KMS-11 (cell line): Measurements from ENCODE around the gene COL25A1.

Experiments used
- H2AFZ ChIP-seq: fragments of 200-600 bp; sonication (generic); 2 replicates; pipeline ENCODE4 v1.6.1; 2016; ENCODE audit warnings: antibody characterized with exemption, mixed run types, low read depth
- H3K27ac ChIP-seq: fragments of 200-600 bp; sonication (generic); 2 replicates; pipeline ENCODE4 v1.6.1; 2016; ENCODE audit warnings: mild to moderate bottlenecking, mixed run types
- H3K27me3 ChIP-seq: fragments of 200-600 bp; sonication (generic); 2 replicates; pipeline ENCODE4 v1.6.1; 2017; ENCODE audit warnings: mild to moderate bottlenecking, low read depth, mixed run types, moderate library complexity; ENCODE audit not compliant: insufficient read depth
- H3K36me3 ChIP-seq: fragments of 200-600 bp; sonication (generic); 2 replicates; pipeline ENCODE4 v1.6.1; 2017; ENCODE audit warnings: mild to moderate bottlenecking, mixed run types; ENCODE audit not compliant: insufficient read depth
- H3K4me1 ChIP-seq: fragments of 200-600 bp; sonication (generic); 2 replicates; pipeline ENCODE4 v1.6.1; 2016; ENCODE audit warnings: mild to moderate bottlenecking, low read depth, mixed run types; ENCODE audit not compliant: poor library complexity, severe bottlenecking
- H3K4me2 ChIP-seq: fragments of 200-600 bp; sonication (generic); 2 replicates; pipeline ENCODE4 v1.7.0; 2016; ENCODE audit warnings: mild to moderate bottlenecking, mixed run types
- H3K4me3 ChIP-seq: fragments of 200-600 bp; sonication (generic); IDR thresholded peaks from 2 replicates; pipeline ENCODE4 v1.6.1; 2017; ENCODE audit warnings: low read depth, low read length, mixed read lengths; ENCODE audit not compliant: insufficient read depth
- H3K79me2 ChIP-seq: fragments of 200-600 bp; sonication (generic); 2 replicates; pipeline ENCODE4 v1.6.1; 2016; ENCODE audit warnings: low read depth, mixed run types; ENCODE audit not compliant: insufficient read depth
- H3K9ac ChIP-seq: fragments of 200-600 bp; sonication (generic); 2 replicates; pipeline ENCODE4 v1.6.1; 2016; ENCODE audit warnings: mild to moderate bottlenecking, mixed run types
- H4K20me1 ChIP-seq: fragments of 200-600 bp; sonication (generic); 2 replicates; pipeline ENCODE4 v1.6.1; 2016; ENCODE audit warnings: mild to moderate bottlenecking, mixed run types; ENCODE audit not compliant: insufficient read depth
- TF ChIP-seq, protein P1 (sequence below): fragments of 200-600 bp; sonication (generic); conservative IDR thresholded peaks from 2 replicates; pipeline ENCODE4 v1.6.1; 2017; ENCODE audit warnings: low read depth, mild to moderate bottlenecking, antibody characterized with exemption, low read length, moderate library complexity, mixed read lengths

Gene COL25A1

DNA sequence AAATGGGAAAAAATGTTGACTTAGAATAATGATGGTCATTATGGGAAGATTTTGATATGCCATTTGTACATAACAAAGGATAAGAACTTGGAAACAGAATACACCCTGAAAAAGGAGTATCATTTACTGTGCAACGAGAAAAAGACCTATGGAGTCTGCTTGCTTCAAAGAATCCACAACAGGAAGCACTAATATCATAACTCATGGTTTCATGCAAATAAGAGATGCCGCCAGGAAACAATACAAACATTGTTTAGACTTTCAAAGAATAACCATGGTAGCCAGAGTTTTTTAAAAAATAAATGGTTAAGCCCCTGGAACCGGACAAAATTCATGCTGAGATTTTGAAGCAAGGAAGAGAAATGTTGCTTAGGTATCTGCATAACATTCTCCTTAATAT lies 399.7 kb downstream of the COL25A1 start:
- H3K4me3 ChIP-seq = no peak overlapping the region
- TF ChIP-seq, protein P1, sequence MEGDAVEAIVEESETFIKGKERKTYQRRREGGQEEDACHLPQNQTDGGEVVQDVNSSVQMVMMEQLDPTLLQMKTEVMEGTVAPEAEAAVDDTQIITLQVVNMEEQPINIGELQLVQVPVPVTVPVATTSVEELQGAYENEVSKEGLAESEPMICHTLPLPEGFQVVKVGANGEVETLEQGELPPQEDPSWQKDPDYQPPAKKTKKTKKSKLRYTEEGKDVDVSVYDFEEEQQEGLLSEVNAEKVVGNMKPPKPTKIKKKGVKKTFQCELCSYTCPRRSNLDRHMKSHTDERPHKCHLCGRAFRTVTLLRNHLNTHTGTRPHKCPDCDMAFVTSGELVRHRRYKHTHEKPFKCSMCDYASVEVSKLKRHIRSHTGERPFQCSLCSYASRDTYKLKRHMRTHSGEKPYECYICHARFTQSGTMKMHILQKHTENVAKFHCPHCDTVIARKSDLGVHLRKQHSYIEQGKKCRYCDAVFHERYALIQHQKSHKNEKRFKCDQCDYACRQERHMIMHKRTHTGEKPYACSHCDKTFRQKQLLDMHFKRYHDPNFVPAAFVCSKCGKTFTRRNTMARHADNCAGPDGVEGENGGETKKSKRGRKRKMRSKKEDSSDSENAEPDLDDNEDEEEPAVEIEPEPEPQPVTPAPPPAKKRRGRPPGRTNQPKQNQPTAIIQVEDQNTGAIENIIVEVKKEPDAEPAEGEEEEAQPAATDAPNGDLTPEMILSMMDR = no peak
- H4K20me1 ChIP-seq = no peaks in the 10 kb centered on the region
- no peaks in the 10 kb centered on the region for H3K4me1 ChIP-seq
- no peaks in the 10 kb centered on the region for H3K79me2 ChIP-seq
- no peak overlapping the region for H3K4me2 ChIP-seq
- H3K27ac ChIP-seq = no peak overlapping the region
- no peaks in the 10 kb centered on the region for H3K27me3 ChIP-seq
- no peak overlapping the region for H3K9ac ChIP-seq
- no peaks in the 10 kb centered on the region for H3K36me3 ChIP-seq
- no peak overlapping the region for H2AFZ ChIP-seq

- Histone ChIP-seq H3K4me2 (no peak overlapping the region), H2AFZ (no peak overlapping the region), H3K4me1 (no peaks in the 10 kb centered on the region), H3K27ac (no peak overlapping the region), H3K4me3 (no peak overlapping the region), H4K20me1 (no peaks in the 10 kb centered on the region), H3K9ac (no peak overlapping the region), H3K36me3 (no peaks in the 10 kb centered on the region), H3K79me2 (no peaks in the 10 kb centered on the region), H3K27me3 (no peaks in the 10 kb centered on the region)
- TF ChIP-seq, protein P1 = no peak
Observed at GRCh38 chr4:108901291-108901690, 401.2 kb downstream of the COL25A1 start.

GRCh38 chr4:108900018-108900580 lies 402.4 kb downstream of the COL25A1 start:
- H3K4me3 ChIP-seq = no peak overlapping the region
- H4K20me1 ChIP-seq = no peaks in the 10 kb centered on the region
- H3K4me1 ChIP-seq = no peaks in the 10 kb centered on the region
- TF ChIP-seq, protein P1 = no peak
- no peaks in the 10 kb centered on the region for H3K36me3 ChIP-seq
- no peaks in the 10 kb centered on the region for H3K79me2 ChIP-seq
- no peak overlapping the region for H3K4me2 ChIP-seq
- H3K27me3 ChIP-seq = no peaks in the 10 kb centered on the region
- no peak overlapping the region for H2AFZ ChIP-seq
- H3K27ac ChIP-seq = no peak overlapping the region
- no peak overlapping the region for H3K9ac ChIP-seq

DNA sequence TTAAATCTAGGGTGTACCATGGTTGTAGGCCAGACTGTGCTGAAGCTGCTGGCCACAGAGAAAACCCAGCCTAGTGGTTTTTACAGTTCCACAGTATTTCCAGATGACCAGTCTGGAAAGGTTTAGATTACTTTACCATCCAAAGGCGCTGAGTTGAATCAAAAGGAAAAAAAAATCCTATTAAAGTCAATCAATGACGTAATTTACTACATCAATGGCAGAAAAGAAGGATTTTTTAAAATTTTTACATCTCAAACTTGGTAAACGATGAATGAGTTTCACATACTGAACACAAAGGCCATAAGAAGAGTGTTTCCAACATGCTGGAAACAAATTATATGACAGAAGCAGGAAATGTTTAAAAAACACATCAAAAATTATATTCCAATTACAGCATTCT lies 409.0 kb downstream of the COL25A1 start:
- H3K79me2 ChIP-seq = no peaks in the 10 kb centered on the region
- H3K4me3 ChIP-seq = no peak overlapping the region
- TF ChIP-seq, protein P1 = no peak
- no peak overlapping the region for H2AFZ ChIP-seq
- H3K4me1 ChIP-seq = no peaks in the 10 kb centered on the region
- no peaks in the 10 kb centered on the region for H3K27me3 ChIP-seq
- no peaks in the 10 kb centered on the region for H4K20me1 ChIP-seq
- H3K9ac ChIP-seq = no peak overlapping the region
- H3K4me2 ChIP-seq = no peak overlapping the region
- no peak overlapping the region for H3K27ac ChIP-seq
- H3K36me3 ChIP-seq = no peaks in the 10 kb centered on the region
